Epidermal melanocyte (primary cell): ENCODE results near the gene PI16.
"Not testable (repeated sequence)": the region's sequence is repeated elsewhere in the genome, so short reads cannot be mapped to it uniquely, and the experiment has no call there.

Experiments
- DNase-seq: peaks from one replicate; pipeline ENCODE4 v3.0.0; 2011; ENCODE audit warnings: low spot score; ENCODE audit not compliant: insufficient read length

Gene PI16

GRCh38 chr6:36973647-36974046 lies 19.1 kb downstream of the PI16 start:
- no peak for DNase-seq

DNA sequence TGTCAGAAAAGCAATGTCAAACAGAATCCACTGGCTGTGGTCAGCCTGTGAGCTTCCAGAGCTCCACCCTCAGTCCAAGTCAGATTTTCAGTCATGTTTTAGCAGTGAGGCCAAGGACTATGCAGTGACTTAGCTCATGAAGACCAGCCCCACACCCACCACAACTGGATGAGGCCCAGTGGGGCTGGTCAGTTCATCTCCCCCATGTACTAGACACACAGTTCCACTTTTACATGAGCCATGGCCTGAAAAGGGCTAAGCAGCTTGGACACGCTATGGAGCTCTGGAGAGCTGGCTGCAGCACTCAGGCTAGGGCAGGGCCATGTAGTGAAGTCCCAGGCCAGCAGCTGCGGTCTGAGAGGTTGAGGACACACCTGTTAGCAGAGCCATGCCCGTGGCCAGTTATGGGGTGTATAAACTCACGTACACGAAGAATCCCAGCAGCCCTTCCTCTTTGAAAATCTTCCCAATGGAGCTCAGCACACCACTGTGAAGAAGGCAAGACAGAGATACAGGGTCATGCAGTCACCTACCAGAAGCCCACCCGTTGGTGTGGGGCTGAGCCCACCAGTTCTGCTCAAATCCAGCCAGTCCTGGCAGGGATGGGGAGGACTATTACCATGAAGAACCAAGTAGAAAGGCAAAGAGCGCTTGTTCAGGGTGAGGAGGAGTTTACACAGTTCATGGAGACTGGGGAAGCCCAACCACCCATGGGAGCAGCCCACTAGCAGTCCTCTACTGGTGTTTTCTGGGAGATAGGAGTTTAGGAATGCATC lies 20.9 kb downstream of the PI16 start:
- DNase-seq, result no peak

DNA sequence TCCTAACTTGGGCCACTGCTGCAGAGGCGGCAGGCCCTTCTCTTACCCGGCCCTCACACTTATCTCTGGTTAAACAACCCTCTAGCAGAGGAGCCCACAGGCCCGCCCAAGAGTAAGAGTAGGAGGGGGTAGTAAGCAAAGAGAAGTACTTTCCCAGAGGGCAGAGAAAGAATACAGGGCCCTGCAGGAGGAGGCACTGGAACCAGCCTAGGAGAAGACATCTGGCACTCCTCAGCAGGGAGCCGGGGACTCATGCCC lies 21.4 kb downstream of the PI16 start:
- DNase-seq, result no peak

DNA sequence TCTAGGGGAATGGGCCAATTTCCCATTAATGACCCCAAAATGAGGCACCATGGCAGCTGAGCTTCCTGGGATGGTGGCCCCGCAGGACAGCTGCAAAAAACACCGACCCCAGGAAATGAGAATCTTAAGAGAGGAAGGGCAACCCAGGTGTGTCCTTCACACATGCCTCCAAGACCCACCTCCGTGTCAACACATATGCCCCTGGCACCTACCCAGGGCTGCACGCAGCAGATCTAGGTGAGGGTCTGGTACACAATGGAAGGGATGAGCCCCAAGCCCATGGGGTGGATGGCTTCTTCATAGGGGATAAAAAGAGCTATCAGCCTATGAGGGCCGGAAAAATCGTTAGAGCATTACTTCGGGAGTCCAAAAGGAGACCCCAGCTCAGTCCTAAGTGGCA lies 22.0 kb downstream of the PI16 start:
- no peak for DNase-seq

DNA sequence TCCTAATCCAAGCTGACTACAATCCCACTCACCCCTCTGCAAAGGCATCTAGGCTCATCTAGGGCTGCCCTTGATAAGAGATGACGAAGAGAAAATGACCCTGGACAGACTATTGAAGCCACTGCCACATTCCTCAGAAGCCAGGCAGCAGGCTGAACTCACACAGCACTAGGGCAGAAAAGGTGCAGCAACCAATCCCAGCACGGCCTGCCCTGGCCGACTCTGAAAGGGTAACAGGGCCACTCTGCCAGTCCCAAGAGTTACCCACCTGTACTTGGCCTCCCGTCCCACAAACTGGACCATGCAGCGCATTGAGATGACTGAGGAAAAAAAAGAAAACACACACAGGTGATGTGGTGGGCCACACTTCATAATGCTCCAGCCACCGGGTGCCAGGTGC lies 22.4 kb downstream of the PI16 start:
- DNase-seq, result no peak

- DNase-seq, result no peak
Measured at GRCh38 chr6:36977470-36977941, 23.0 kb downstream of the PI16 start.

DNA sequence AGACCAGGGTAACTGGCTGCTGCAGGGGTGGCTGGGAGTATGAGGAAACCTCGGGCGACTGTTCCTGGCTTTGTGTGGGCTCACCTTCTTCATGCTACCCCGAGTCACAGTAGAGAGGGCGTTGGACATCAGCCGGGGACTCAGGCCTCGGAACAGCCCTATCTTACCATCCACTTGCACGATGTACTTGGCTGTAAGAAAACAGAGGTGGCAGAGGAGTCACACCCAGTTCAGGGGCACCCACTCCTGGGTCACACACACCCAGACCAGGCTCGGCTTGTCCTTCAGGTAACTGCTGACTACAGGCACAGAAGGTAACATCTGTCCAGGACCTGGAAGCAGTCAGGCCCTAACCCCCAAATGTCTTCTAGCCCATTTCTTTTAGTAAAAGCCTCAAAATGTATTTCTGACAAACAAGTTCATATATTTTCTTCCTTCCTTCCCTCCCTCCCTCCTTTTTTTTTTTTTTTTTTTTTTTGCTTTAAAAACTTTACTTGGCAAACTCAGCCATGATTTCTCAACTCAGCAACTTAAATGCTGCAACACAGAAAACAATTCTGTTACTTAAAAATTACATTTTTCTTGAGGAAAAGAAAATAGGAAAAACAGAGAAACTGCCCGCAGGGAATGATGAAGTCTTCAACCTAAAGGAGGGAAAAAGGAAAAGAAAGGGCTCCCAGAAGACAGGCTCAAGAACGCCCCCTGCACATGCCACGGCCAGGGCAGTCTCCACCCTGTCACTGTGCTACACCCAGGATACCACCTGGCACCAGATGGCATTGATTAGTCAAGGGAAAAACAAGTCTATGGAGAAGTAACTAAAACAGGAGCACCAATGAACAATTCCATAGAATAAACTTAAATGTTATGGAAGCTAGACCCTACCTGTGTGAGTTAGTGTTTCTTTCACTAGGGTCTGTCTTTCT lies 24.1 kb downstream of the PI16 start:
- no peak for DNase-seq

GRCh38 chr6:36979347-36979742 lies 24.8 kb downstream of the PI16 start:
- peak; percentile 72 for DNase-seq

DNA sequence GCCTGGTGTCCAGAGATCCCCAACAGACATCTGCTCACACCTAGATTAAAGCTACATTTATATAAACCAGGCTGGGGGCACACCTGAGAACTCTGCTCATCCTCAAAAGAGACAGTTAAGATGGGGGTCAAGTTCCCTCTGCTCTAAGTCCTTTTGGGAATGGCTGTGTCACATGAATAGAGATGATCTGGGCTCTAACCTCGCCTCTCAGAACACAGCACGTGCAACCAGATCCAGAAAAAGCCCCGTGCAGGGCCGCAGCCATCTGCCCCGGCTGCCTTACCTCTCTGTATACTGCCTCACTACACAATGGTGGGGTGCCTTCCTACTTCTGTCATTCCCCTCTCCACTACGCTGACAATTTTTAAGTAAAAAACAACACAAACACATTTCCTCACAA lies 25.6 kb downstream of the PI16 start:
- DNase-seq, result no peak

DNA sequence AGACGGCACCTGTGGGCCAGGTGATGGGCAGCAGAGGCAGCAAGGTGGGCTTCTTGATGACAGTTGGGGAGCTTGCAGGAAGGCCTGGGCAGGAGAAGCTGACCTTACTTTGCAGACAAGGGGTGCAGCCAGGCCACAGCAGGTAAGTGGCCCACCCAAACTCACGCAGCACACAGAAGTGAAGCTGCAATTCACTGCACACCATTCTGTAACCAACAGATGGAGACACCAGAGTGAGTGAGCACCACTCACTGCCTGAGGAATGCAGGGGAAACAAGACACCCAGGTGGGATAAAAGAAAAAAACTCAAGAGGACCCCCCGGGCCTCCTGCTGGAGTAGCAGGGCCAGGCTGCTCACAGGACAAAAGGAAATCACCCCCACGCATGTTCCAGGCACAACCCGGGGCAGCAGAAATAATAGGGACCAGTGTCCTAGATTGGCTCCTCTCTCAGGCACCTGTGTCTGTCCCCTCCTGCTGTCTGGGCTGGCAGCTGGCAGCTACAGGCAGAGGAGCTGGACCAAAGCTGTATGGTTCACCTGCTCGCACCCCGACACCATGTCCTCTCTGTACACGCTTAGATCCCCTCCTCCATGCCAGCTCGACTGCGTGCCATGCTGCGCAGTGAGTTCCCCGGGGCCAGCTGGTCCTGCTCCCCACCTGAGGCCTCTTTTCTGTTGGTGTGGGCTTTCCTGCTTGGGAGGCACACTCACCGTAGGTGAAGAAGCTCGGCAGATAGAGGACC lies 26.5 kb downstream of the PI16 start:
- no peak for DNase-seq

DNA sequence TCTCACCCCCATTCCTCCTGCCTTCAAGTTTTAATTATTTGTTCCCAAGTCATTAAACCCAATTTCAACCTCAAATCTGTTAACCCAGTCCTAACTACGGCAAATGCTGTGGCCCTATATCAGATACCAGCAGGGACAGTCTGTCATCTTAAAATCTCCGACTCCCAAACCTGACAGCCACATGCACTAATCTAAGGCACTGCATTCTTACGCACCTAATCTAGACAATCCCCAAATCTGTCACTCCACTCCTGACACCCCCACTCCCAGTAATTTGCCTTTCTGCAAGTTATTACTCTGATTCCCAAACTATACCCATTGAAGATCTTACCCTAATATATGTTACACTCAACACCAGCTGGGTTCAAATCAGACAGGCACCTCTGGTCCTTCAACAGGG lies 29.0 kb downstream of the PI16 start:
- DNase-seq, result no peak

DNA sequence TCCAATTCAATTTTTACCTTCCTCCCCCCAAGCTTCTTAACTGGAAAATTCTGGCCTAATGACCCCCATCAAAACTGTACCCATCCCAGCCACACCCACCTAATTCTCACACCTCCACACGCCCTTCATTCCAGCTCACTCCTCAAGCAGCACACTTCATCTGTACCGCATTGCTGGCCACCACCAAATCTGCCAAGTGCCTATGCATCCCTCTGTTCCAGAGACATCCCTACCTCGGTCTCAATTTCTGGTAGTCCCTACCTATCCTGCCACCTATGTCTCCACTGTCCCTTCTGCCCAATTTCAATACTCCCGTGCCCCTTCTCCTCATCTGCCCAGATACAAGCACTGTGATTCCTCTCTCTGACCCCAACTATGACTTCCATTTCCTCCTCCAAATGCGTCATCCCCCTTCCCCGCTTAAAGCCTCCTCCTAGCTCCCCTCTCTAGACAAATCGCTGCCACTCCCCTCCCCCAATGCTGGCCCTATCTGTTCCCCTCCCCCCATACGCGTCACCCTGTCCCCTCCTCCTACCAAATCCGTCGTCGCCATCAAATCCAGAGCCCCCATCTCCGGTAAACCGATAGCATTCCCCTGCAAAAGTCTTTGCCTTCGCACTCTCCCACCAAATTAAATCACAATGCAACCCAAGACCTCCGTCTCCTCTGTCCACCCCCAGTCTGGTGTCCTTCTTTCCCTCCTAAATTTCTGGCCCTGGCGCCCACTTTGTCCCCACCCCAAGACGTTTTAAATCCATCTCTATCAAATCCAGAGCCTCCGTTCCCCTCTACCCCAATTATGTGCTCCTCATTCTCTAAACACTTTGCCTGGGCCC lies 30.3 kb downstream of the PI16 start:
- DNase-seq, result peak; percentile 42

GRCh38 chr6:36985417-36985807 lies 30.9 kb downstream of the PI16 start:
- DNase-seq, result no peak

- peak; percentile 90 for DNase-seq
Measured at GRCh38 chr6:36985808-36986703, 31.5 kb downstream of the PI16 start, which contains the start of gene MTCH1. TSS of gene MTCH1 (minus strand) at chr6:36986196. CDS start at chr6:36986173, 23 bp downstream.

DNA sequence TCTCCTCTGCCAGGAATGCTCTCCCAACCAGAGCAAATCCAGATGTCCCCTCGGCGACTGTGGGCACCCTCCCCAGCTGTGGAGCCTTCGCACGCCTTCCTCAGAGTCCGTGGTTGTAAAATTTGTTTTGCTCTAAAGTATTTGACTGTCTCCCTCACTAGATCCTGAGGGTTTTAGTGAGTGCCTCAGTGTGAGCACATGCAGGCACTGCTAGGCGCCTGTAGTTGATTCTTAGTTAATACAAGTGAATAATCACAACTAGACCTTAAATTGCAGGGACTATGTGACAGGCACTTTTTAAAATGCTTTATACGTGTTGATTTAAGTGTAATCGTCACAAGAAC lies 32.1 kb downstream of the PI16 start:
- DNase-seq, result no peak

GRCh38 chr6:36989264-36989663 lies 34.7 kb downstream of the PI16 start:
- no peak for DNase-seq

- not testable (repeated sequence) for DNase-seq
Measured at GRCh38 chr6:36990401-36990800, 35.9 kb downstream of the PI16 start.

- DNase-seq, result no peak
Measured at GRCh38 chr6:36997811-36998722, 43.5 kb downstream of the PI16 start.

GRCh38 chr6:36998723-36999038 lies 44.1 kb downstream of the PI16 start:
- DNase-seq, result no peak
